ENCODE data around the gene PPFIA3.
"Not testable (repeated sequence)": the region's sequence is repeated elsewhere in the genome, so short reads cannot be mapped to it uniquely, and the experiment has no call there.

GRCh38 chr19:49127225-49127624 lies 7.9 kb downstream of the PPFIA3 start:
- not testable (repeated sequence) for TF ChIP-seq CTCF (conservative IDR thresholded peaks at IDR 0.05; ENCODE audit: low read depth in 2 of 2); REST (IDR thresholded peaks at IDR 0.05; ENCODE audit: unreplicated experiment); EZH2phosphoT487 (IDR thresholded peaks at IDR 0.05; ENCODE audit: unreplicated experiment); EZH2 (IDR thresholded peaks at IDR 0.05; ENCODE audit: low read depth, unreplicated experiment); POLR2AphosphoS5 (IDR thresholded peaks at IDR 0.05; ENCODE audit: low read depth); CREB1 (CRISPR knock-in tag; IDR thresholded peaks at IDR 0.05; ENCODE audit: low read depth); ZNF462 (CRISPR knock-in tag; IDR thresholded peaks at IDR 0.05); ZNF331 (CRISPR knock-in tag; IDR thresholded peaks at IDR 0.05; ENCODE audit: low read depth)
